HTERT RPE-1 (cell line): Measurements from ENCODE around the gene SLC17A5.
"Not testable (repeated sequence)": the region's sequence is repeated elsewhere in the genome, so short reads cannot be mapped to it uniquely, and the experiment has no call there.

Experiments used
- in situ Hi-C: fragments of 300-500 bp; cut with MboI; formaldehyde crosslinking; loops from 4 replicates; pipeline ENCODE4 v1.14.3; 2020; ENCODE audit warnings: low sequenced_read_pairs

Gene SLC17A5

GRCh38 chr6:73623480-73623879, 30.3 kb downstream of the SLC17A5 start:
- in situ Hi-C loops, result not testable (repeated sequence)

- in situ Hi-C loops, result not testable (repeated sequence)
Measured at GRCh38 chr6:73618082-73618481, 35.7 kb downstream of the SLC17A5 start.

DNA sequence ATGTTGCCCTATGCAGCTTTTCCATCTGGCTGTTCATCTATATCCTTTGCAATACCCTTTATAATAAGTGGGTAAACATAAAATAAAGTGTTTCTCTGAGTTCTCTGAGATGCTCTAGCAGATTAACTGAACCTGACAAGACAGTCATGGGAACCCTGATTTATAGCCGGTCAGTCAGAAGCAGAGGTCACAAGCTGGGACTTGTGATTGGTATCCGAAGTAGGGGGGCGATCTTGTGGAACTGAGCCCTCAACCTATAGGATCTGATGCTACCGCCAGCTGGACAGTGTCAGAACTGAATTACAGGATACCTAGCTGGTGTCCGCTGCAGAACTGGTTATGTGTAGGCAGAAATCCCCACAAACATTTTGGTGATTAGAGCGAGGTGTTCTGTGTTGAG, 39.0 kb downstream of the SLC17A5 start:
- in situ Hi-C loops, result no loop called here

- in situ Hi-C loops, result no loop called here
Measured at GRCh38 chr6:73613806-73614536, 39.8 kb downstream of the SLC17A5 start.

- in situ Hi-C loops, result no loop called here
Measured at GRCh38 chr6:73612611-73613010, 41.2 kb downstream of the SLC17A5 start.

DNA sequence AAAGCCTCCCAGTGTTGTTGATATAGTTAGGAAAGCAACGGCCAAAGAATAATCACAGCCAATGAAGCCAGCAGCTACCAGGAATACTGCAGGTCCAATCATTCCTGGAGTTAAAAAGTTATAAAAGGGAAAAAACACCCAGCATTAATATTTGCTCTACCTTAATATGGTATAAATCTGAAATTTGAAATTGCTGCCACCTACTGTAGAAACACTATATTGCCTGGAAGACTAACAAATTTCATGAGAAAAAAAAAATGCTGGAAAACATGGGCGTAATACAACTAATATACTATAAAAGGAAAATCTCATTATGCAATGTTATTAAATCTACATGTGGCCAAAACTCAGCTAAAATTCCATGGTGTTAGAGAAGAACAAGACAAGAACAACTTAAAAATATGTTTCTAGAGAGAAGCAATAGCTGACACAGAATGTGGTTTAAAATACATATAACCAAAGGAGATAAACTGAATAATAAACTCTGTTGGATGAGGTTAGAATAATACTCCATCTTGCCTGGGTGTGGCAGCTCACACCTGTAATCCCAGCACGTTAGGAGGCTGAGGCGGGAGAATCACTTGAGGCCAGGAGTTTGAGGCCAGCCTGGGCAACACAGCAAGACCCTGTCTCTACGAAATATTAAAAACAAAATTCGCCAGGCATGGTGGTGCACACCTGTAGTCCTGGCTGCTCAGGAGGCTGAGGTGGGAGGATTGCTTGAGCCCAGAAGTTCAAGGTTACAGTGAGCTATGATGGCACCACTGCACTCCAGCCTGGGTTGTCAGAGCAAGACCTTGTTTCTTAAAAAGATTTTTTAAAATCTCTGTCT, 43.1 kb downstream of the SLC17A5 start:
- in situ Hi-C loops, result no loop called here

DNA sequence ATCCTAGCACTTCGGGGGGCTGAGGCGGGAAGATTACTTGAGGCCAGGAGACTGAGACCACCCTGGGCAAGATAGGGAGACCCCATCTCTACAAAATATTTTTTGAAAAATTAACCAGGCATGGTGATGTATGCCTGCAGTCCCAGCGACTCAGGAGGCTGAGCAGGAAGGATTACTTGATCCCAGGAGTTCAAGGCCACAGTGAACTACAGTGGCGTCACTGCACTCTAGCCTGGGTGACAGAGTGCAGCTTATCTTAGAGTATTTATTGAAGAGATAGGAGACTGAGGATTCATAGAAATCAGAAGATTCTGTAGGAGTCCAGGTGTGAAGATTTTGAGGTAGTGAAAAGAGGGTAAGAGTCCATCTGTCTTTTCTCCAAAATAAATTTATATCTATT, 45.0 kb downstream of the SLC17A5 start:
- in situ Hi-C loops, result no loop called here

DNA sequence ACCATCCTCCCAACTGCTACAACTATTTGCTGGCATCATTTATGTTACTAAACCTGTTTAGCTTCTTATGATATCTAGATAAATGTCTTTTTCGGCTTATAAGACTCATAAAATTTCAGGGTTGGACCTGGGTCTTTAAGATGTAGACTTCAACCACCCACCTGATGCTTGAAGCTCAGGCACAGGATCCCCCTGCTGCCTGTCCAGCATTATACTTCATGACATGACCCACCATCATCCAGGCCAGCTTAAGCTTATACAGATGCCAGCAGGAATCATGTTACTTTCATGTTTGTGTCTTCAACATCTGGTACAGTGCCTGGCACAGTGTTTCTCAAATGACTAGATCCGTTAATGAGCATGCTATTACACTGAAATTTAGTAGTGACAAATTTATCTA, 47.4 kb downstream of the SLC17A5 start:
- in situ Hi-C loops, result no loop called here

DNA sequence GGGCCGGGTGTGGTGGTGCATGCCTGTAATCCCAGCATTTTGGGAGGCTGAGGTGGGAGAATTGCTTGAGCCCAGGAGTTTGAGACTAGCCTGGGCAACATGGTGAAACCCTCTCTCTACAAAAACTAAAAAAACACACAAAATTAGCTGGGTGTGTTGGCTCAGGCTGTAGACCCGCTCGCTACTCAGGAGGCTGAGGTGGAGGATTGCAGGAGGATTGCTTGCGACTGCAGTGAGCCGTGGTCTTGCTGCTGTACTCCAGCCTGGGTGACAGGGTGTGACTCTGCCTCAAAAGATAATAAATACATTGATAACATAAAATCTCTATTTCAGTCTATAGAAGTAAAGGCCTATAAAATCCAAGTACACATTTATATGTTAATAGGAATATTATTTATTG, 49.3 kb downstream of the SLC17A5 start:
- in situ Hi-C loops, result no loop called here

GRCh38 chr6:73604020-73604419, 49.8 kb downstream of the SLC17A5 start:
- in situ Hi-C loops, result no loop called here

DNA sequence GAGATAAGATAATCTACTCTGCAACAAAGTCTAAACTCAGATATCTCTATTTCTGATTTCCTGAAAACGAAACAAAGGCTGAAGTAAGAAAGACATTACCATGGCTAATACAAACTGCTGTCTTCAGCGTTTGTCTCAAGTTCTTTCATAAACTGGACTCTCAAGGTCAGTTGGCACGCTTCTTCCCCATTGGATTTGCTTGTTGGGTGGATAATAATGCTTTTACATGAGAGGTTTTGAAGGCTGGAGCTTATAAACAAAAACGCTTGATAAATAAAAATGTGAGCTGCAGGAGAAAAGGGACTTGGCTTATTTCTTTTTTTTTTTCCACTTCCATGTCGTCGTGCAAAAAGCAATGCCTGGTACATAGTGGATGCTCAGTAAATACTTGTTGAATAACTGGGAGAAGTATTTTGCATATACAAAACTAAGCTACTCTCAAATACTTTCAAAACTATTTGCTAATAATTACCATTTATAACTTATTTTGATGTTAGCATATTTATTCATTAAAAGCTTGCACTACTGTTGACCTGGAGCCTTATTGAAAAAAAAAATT, 67.3 kb downstream of the SLC17A5 start:
- in situ Hi-C loops, result no loop called here

DNA sequence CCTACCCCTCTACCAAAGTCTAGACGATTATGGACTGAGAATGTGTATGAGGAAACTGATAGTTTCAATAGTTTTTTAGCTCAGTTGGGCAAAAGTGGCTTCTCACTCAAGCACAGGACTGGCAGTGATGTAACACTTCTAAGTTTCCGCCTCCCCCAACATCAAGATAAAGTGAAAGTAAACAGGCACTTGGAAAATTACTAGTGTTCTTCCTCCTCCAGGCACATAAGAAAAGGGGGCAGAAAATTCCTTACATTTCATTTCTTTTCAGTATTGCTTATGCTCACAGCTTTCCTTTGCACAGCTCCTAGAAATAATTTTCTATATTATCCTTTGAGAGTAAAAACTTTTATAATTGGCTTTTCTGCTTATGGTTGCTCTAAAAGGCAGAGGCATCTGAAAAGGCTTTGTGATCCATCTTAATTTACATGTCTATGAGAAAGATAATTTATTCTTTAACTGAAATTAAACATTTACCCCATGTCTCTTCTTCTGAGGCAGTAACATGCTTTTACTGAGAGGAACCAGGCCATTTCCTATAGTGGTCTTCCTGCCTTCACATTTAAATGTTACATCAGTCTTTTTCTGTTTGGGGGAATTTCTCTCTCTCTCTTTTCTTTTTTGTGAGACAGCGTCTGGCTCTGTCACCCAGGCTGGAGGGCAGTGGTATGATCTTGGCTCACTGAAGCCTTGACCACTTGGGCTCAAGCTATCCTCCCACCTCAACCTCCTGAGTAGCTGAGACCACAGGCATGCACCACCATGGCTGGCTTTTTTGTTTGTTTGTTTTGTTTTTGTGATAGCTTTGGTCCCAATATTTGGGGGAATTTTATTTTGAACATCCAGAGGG, 68.0 kb downstream of the SLC17A5 start:
- in situ Hi-C loops, result no loop called here

GRCh38 chr6:73581293-73581692, 72.5 kb downstream of the SLC17A5 start:
- in situ Hi-C loops, result no loop called here

DNA sequence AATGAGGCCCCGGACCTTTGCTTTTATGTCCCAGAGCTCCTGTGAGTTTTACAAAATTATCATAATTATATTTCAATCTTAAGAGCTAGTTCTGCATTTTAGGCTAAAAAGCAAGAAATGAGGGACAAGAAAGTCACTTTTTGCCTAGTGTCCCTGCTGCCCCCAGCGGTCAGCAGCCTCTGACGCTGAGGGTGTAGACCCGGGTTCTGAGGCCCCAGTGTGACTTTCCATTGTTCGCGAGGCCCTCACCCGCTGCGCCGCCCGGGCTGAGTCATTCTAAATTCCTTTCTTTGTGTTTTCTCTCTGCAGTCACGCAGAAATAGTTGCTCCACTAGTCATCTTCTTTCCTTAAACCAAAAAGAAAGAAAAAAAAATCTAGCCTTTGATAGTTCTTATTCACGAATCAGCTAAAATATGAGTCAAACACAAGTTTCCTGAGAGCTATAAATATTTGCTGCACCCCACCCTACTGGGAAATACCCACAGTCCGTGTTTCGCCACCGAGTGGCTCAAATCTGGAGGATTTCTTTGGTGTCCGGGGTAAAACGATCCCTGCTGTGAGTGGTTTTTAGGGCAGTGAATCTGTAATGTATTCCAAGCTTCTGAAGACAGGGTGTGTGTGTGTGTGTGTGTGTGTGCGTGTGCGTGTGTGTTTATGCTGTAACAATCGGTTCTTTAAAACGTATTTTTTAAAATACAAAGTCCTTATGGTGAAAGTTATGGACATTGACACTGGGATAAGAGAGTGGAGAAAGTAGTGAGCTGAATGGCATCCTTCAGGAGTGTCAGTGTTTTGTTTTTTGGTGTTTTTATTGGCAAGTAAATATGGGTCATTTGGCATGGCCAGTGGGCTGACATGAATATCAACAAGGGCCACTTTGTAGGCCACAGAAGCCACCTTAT, 73.3 kb downstream of the SLC17A5 start:
- in situ Hi-C loops, result no loop called here

DNA sequence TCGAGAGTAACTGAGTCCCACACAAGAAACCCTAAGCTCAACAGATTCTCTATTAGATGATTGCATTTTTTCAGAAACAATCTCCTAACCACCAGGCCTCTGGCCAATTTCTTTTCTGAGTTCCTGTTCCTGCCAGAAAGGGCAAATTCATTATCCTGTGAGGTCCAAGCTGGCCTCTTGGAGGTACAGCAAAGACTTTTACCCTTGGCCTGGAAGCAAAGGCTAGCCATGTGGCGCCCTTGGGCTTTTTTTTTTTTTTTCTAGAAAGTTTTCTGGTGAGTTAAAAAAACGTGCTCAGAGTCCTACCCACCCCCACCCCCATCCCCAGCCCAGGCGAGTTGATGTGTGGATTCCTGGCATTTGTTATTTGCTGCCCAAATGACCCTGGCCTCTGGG, 73.9 kb downstream of the SLC17A5 start:
- in situ Hi-C loops, result no loop called here

DNA sequence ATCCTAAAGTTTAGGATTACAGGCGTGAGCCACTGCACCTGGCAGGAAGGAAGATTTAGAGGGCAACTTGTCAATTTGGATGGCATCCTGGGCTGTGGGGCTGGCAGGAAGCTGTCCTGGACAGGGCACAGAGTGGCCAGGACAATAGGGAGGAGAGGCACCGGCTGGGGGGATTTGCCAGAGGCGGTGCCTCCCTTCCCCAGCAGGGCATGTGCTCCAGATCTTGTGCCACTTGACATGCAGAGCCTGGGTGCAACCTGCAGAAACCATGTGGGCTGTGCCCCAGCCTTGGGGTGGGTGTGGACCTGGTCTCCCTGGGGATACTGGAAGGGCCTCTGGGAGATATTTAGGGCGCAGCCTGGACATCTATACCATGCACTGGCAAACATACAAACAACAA, 74.4 kb downstream of the SLC17A5 start:
- in situ Hi-C loops, result no loop called here

DNA sequence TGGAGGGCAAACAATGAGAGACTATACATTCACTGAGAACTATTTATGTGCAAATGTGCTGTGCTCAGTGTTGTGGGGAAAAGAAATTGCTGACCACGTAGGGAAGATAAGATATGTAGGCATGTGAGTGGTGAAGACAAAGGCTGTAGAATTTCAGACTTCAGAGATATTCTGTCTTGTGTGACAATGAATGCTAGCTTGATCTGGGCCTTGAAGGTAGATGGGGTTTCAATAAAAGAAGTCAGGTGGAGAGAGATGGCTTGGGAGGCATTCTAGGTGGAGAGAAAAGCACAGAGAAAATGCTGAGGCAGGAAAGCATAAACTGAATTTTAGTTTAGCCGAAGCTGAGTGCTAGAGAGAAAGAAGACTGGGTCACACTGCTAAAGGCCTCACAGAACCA, 76.1 kb downstream of the SLC17A5 start:
- in situ Hi-C loops, result no loop called here

- in situ Hi-C loops, result not testable (repeated sequence)
Measured at GRCh38 chr6:73572531-73572930, 81.3 kb downstream of the SLC17A5 start.

DNA sequence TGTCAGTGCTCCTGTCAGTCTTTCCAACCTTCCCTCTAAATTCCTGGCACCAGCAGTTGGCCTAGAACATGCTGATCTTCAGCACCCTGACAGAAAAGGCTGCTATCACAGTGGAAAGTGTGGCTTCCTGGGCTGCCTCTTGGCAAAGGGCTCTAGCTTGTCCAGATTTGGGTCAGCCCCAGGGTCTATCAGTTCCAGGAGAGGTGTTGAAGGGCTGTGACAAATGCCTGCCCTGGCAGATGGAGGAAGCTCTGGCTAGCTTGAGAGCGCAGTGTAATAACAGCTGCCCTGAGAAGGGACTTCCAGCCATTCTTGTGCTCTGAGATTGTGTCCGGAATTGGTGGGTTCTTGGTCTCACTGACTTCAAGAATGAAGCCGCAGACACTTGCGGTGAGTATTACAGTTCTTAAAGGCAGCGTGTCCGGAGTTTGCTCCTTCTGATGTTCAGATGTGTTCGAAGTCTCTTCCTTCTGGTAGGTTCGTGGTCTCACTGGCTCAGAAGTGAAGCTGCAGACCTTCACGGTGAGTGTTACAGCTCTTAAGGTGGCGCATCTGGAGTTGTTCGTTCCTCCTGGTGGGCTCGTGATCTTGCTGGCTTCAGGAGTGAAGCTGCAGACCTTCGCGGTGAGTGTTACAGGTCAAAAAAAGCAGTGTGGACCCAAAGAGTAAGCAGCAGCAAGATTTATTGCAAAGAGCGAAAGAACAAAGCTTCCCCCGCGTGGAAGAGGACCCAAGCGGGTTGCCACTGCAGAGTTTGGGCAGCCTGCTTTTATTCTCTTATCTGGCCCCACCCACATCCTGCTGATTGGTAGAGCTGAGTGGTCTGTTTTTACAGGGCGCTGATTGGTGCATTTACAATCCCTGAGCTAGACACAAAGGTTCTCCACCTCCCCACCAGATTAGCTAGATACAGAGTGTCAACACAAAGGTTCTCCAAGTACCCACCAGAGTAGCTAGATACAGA, 82.3 kb downstream of the SLC17A5 start:
- in situ Hi-C loops, result not testable (repeated sequence)
